GM23338 (cell line): Measurements from ENCODE around the gene DPP10. TPM values are rescaled to one million over a fixed set of nuclear protein-coding genes. Genes with fewer than 3 reads are reported as not detected.

Experiments
- ATAC-seq: fragments of 200-7000 bp; cut with Tn5 transposase; 3 replicates; pipeline ENCODE4 v1.9.1; 2020
- DNase-seq: peaks from one replicate; pipeline ENCODE4 v3.0.0-alpha.2; 2015; ENCODE audit warnings: low spot score
- H2AFZ ChIP-seq: fragments of 200-600 bp; sonication (generic); 2 replicates; pipeline ENCODE4 v1.8.0; 2016; ENCODE audit warnings: antibody characterized with exemption, mild to moderate bottlenecking, moderate library complexity
- H3F3A ChIP-seq: fragments of 200-600 bp; sonication (generic); replicated peaks from 2 replicates; pipeline ENCODE4 v1.8.0; 2017; ENCODE audit warnings: antibody characterized with exemption, mixed run types, low read depth
- H3K27ac ChIP-seq: fragments of 200-600 bp; sonication (generic); 2 replicates; pipeline ENCODE4 v1.6.1; 2016; ENCODE audit warnings: low read depth
- H3K27me3 ChIP-seq: fragments of 200-600 bp; sonication (generic); 2 replicates; pipeline ENCODE4 v1.8.0; 2016; ENCODE audit warnings: mild to moderate bottlenecking, mixed run types, moderate library complexity; ENCODE audit not compliant: insufficient read depth
- H3K36me3 ChIP-seq: fragments of 200-600 bp; sonication (generic); 2 replicates; pipeline ENCODE4 v1.8.0; 2016; ENCODE audit warnings: mild to moderate bottlenecking; ENCODE audit not compliant: insufficient read depth
- H3K4me1 ChIP-seq: fragments of 200-600 bp; sonication (generic); 2 replicates; pipeline ENCODE4 v1.8.0; 2016; ENCODE audit warnings: mild to moderate bottlenecking, moderate library complexity; ENCODE audit not compliant: insufficient read depth
- H3K4me2 ChIP-seq: fragments of 200-600 bp; sonication (generic); 2 replicates; pipeline ENCODE4 v1.7.1; 2017; ENCODE audit warnings: mixed run types
- H3K4me3 ChIP-seq: fragments of 200-600 bp; sonication (generic); 2 replicates; pipeline ENCODE4 v1.6.1; 2016; ENCODE audit warnings: mixed run types
- H3K79me2 ChIP-seq: fragments of 200-600 bp; sonication (generic); replicated peaks from 2 replicates; pipeline ENCODE4 v1.8.0; 2017; ENCODE audit warnings: mild to moderate bottlenecking; ENCODE audit not compliant: insufficient read depth
- H3K9me2 ChIP-seq: fragments of 200-600 bp; sonication (generic); 2 replicates; pipeline ENCODE4 v1.8.0; 2017; ENCODE audit not compliant: insufficient read depth
- H4K20me1 ChIP-seq: fragments of 200-600 bp; sonication (generic); replicated peaks from 2 replicates; pipeline ENCODE4 v1.8.0; 2017; ENCODE audit warnings: mild to moderate bottlenecking; ENCODE audit not compliant: insufficient read depth
- H3K27ac Mint-ChIP-seq: 2 replicates; pipeline ENCODE4 v1.8.0; 2020; ENCODE audit warnings: inconsistent platforms, mild to moderate bottlenecking, moderate library complexity, mixed read lengths
- H3K27me3 Mint-ChIP-seq: 3 replicates; pipeline ENCODE4 v1.8.0; 2022; ENCODE audit warnings: low read depth, mild to moderate bottlenecking, moderate library complexity, mixed read lengths, inconsistent platforms; ENCODE audit not compliant: insufficient read depth, poor library complexity
- H3K36me3 Mint-ChIP-seq: 3 replicates; pipeline ENCODE4 v1.8.0; 2021; ENCODE audit warnings: low read depth, mild to moderate bottlenecking, inconsistent platforms, moderate library complexity, mixed read lengths
- H3K4me1 Mint-ChIP-seq: 3 replicates; pipeline ENCODE4 v1.8.0; 2020; ENCODE audit warnings: mild to moderate bottlenecking, inconsistent platforms, mixed read lengths
- H3K4me3 Mint-ChIP-seq: 3 replicates; pipeline ENCODE4 v1.8.0; 2021; ENCODE audit warnings: moderate library complexity, mild to moderate bottlenecking, inconsistent platforms, mixed read lengths
- H3K9me3 Mint-ChIP-seq: 3 replicates; pipeline ENCODE4 v1.8.0; 2020; ENCODE audit warnings: moderate library complexity, mild to moderate bottlenecking, inconsistent platforms, mixed read lengths
- CREB1 ChIP-seq: fragments of 250-450 bp; sonication (Bioruptor Pico); IDR thresholded peaks from 2 replicates; pipeline ENCODE4 v1.5.0; 2020; ENCODE audit warnings: low read depth, mild to moderate bottlenecking, moderate library complexity
- CTCF ChIP-seq, 2 experiments: fragments of 200-600 bp in 1 of 2; sonication (generic) in 1 of 2; conservative IDR thresholded peaks; 2 replicates each; pipeline versions ENCODE4 v1.5.1 to v1.6.1; 2016 to 2017; ENCODE audit warnings: antibody characterized with exemption in 2 of 2, low read depth in 2 of 2, mild to moderate bottlenecking in 2 of 2, moderate library complexity in 1 of 2
- EZH2phosphoT487 ChIP-seq: fragments of 200-600 bp; sonication (generic); IDR thresholded peaks from one replicate; pipeline ENCODE4 v1.8.1; 2018; ENCODE audit warnings: antibody characterized with exemption; ENCODE audit not compliant: unreplicated experiment
- NANOG ChIP-seq: IDR thresholded peaks from 2 replicates; pipeline ENCODE4 v1.6.1; 2016; ENCODE audit warnings: antibody characterized with exemption, borderline replicate concordance
- STAT1 ChIP-seq: IDR thresholded peaks from one replicate; pipeline ENCODE4 v1.6.1; 2016; ENCODE audit warnings: antibody characterized with exemption; ENCODE audit not compliant: unreplicated experiment
- ZNF114 ChIP-seq: fragments of 250-450 bp; sonication (Bioruptor Pico); IDR thresholded peaks from 2 replicates; pipeline ENCODE4 v1.5.0; 2020; ENCODE audit warnings: mild to moderate bottlenecking, moderate library complexity
- ZNF331 ChIP-seq: fragments of 250-450 bp; sonication (Bioruptor Pico); IDR thresholded peaks from 2 replicates; pipeline ENCODE4 v1.5.0; 2020; ENCODE audit warnings: low read depth, mild to moderate bottlenecking, moderate library complexity
- polyA plus RNA-seq: library from polyadenylated mRNA; unstranded; fragments of >200 nt; fragmentation: Nextera tagmentation; extraction: Ambion mirVana; gene quantifications from 2 replicates; pipeline ENCODE4 v1.2.1, GENCODE V29; 2016
- total RNA-seq: library from RNA; depleted of rRNA; stranded (reverse); fragments of >200 nt; shearing (Covaris generic); gene quantifications from 2 replicates; pipeline ENCODE4 v1.2.3, GENCODE V29; 2014
- TF ChIP-seq, protein P1 (sequence below): IDR thresholded peaks from one replicate; pipeline ENCODE4 v1.6.1; 2018; ENCODE audit warnings: antibody characterized with exemption; ENCODE audit not compliant: unreplicated experiment
- TF ChIP-seq, protein P2 (sequence below): fragments of 250-450 bp; sonication (Bioruptor Pico); IDR thresholded peaks from 2 replicates; pipeline ENCODE4 v1.5.0; 2020; ENCODE audit warnings: mild to moderate bottlenecking, moderate library complexity
- TF ChIP-seq, protein P3 (sequence below): IDR thresholded peaks from 2 replicates; pipeline ENCODE4 v1.6.1; 2016; ENCODE audit warnings: antibody characterized with exemption

DPP10 gene
- total and polyA plus RNA-seq, 2 experiments from 2014 or later: 3.6 to 14.8 TPM

- TF ChIP-seq ZNF331 (CRISPR knock-in tag) (no peak), ZNF114 (CRISPR knock-in tag) (no peak), CTCF (conservative IDR thresholded peaks at IDR 0.05; ENCODE audit: low read depth in 2 of 2) (no peak)
Observed at GRCh38 chr2:115603285-115603684, 1160.8 kb downstream of the DPP10 start (continued).

- peaks cover 2% of the 10 kb centered on the region for H3K27me3 Mint-ChIP-seq
- no peak overlapping the region for H3K27ac Mint-ChIP-seq
- H3K4me3 Mint-ChIP-seq: no peak overlapping the region
- Histone ChIP-seq H3K4me2 (no peak overlapping the region), H3K79me2 (no peaks in the 10 kb centered on the region), H3K27ac (no peak overlapping the region), H3K36me3 (no peaks in the 10 kb centered on the region), H2AFZ (no peak overlapping the region), H3K4me3 (no peak overlapping the region), H3K9me2 (no peaks in the 10 kb centered on the region), H3F3A (no peaks in the 10 kb centered on the region), H3K4me1 (peaks cover 5% of the 10 kb centered on the region), H4K20me1 (no peaks in the 10 kb centered on the region), H3K27me3 (no peaks in the 10 kb centered on the region)
- ATAC-seq: no peak
- DNase-seq: no peak
- H3K36me3 Mint-ChIP-seq: no peaks in the 10 kb centered on the region
- H3K9me3 Mint-ChIP-seq: no peaks in the 10 kb centered on the region; the same call in 2 of the 3 replicates
- H3K4me1 Mint-ChIP-seq: peaks cover 6% of the 10 kb centered on the region; the same call in 2 of the 3 replicates
- TF ChIP-seq, protein P1, sequence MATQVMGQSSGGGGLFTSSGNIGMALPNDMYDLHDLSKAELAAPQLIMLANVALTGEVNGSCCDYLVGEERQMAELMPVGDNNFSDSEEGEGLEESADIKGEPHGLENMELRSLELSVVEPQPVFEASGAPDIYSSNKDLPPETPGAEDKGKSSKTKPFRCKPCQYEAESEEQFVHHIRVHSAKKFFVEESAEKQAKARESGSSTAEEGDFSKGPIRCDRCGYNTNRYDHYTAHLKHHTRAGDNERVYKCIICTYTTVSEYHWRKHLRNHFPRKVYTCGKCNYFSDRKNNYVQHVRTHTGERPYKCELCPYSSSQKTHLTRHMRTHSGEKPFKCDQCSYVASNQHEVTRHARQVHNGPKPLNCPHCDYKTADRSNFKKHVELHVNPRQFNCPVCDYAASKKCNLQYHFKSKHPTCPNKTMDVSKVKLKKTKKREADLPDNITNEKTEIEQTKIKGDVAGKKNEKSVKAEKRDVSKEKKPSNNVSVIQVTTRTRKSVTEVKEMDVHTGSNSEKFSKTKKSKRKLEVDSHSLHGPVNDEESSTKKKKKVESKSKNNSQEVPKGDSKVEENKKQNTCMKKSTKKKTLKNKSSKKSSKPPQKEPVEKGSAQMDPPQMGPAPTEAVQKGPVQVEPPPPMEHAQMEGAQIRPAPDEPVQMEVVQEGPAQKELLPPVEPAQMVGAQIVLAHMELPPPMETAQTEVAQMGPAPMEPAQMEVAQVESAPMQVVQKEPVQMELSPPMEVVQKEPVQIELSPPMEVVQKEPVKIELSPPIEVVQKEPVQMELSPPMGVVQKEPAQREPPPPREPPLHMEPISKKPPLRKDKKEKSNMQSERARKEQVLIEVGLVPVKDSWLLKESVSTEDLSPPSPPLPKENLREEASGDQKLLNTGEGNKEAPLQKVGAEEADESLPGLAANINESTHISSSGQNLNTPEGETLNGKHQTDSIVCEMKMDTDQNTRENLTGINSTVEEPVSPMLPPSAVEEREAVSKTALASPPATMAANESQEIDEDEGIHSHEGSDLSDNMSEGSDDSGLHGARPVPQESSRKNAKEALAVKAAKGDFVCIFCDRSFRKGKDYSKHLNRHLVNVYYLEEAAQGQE: no peak
- TF ChIP-seq ZNF114 (CRISPR knock-in tag) (no peak), CTCF (conservative IDR thresholded peaks at IDR 0.05; ENCODE audit: low read depth in 2 of 2) (no peak), ZNF331 (CRISPR knock-in tag) (no peak), EZH2phosphoT487 (no peak), CREB1 (CRISPR knock-in tag) (no peak), NANOG (no peak), STAT1 (no peak)
- TF ChIP-seq, protein P2, sequence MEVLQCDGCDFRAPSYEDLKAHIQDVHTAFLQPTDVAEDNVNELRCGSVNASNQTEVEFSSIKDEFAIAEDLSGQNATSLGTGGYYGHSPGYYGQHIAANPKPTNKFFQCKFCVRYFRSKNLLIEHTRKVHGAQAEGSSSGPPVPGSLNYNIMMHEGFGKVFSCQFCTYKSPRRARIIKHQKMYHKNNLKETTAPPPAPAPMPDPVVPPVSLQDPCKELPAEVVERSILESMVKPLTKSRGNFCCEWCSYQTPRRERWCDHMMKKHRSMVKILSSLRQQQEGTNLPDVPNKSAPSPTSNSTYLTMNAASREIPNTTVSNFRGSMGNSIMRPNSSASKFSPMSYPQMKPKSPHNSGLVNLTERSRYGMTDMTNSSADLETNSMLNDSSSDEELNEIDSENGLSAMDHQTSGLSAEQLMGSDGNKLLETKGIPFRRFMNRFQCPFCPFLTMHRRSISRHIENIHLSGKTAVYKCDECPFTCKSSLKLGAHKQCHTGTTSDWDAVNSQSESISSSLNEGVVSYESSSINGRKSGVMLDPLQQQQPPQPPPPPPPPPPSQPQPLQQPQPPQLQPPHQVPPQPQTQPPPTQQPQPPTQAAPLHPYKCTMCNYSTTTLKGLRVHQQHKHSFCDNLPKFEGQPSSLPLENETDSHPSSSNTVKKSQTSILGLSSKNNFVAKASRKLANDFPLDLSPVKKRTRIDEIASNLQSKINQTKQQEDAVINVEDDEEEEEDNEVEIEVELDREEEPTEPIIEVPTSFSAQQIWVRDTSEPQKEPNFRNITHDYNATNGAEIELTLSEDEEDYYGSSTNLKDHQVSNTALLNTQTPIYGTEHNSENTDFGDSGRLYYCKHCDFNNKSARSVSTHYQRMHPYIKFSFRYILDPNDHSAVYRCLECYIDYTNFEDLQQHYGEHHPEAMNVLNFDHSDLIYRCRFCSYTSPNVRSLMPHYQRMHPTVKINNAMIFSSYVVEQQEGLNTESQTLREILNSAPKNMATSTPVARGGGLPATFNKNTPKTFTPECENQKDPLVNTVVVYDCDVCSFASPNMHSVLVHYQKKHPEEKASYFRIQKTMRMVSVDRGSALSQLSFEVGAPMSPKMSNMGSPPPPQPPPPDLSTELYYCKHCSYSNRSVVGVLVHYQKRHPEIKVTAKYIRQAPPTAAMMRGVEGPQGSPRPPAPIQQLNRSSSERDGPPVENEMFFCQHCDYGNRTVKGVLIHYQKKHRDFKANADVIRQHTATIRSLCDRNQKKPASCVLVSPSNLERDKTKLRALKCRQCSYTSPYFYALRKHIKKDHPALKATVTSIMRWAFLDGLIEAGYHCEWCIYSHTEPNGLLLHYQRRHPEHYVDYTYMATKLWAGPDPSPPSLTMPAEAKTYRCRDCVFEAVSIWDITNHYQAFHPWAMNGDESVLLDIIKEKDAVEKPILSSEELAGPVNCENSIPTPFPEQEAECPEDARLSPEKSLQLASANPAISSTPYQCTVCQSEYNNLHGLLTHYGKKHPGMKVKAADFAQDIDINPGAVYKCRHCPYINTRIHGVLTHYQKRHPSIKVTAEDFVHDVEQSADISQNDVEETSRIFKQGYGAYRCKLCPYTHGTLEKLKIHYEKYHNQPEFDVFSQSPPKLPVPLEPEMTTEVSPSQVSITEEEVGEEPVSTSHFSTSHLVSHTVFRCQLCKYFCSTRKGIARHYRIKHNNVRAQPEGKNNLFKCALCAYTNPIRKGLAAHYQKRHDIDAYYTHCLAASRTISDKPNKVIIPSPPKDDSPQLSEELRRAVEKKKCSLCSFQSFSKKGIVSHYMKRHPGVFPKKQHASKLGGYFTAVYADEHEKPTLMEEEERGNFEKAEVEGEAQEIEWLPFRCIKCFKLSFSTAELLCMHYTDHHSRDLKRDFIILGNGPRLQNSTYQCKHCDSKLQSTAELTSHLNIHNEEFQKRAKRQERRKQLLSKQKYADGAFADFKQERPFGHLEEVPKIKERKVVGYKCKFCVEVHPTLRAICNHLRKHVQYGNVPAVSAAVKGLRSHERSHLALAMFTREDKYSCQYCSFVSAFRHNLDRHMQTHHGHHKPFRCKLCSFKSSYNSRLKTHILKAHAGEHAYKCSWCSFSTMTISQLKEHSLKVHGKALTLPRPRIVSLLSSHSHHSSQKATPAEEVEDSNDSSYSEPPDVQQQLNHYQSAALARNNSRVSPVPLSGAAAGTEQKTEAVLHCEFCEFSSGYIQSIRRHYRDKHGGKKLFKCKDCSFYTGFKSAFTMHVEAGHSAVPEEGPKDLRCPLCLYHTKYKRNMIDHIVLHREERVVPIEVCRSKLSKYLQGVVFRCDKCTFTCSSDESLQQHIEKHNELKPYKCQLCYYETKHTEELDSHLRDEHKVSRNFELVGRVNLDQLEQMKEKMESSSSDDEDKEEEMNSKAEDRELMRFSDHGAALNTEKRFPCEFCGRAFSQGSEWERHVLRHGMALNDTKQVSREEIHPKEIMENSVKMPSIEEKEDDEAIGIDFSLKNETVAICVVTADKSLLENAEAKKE: no peak
- TF ChIP-seq, protein P3, sequence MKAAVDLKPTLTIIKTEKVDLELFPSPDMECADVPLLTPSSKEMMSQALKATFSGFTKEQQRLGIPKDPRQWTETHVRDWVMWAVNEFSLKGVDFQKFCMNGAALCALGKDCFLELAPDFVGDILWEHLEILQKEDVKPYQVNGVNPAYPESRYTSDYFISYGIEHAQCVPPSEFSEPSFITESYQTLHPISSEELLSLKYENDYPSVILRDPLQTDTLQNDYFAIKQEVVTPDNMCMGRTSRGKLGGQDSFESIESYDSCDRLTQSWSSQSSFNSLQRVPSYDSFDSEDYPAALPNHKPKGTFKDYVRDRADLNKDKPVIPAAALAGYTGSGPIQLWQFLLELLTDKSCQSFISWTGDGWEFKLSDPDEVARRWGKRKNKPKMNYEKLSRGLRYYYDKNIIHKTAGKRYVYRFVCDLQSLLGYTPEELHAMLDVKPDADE: no peak
Observed at GRCh38 chr2:115606350-115606749, 1163.9 kb downstream of the DPP10 start.
